GM18909 (cell line): ENCODE measurements around the gene FBXO8.

Source experiments
- ATAC-seq: cut with Tn5 transposase; IDR thresholded peaks from one replicate; pipeline ENCODE4 v1.9.1; 2021; ENCODE audit warnings: mild to moderate bottlenecking; ENCODE audit not compliant: unreplicated experiment, poor library complexity

The FBXO8 gene

DNA sequence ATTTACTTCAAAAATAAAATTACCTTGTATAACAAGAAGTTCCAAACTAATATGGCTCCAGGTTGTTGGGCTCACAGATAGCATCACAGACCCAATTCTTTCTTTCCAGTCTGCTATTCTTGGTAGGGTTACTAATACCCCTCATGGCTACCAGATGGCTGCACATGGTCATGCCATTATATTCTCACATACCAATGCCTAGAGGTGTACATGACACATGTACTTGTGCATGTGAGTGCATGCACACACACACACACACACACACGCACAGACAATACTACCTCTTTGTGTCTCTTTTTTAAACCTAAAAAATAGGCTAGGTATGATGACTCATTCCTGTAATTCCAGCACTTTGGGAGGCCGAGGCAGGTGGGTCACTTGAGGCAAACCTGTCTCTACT lies 31.1 kb downstream of the FBXO8 start:
- ATAC-seq, result no peak

DNA sequence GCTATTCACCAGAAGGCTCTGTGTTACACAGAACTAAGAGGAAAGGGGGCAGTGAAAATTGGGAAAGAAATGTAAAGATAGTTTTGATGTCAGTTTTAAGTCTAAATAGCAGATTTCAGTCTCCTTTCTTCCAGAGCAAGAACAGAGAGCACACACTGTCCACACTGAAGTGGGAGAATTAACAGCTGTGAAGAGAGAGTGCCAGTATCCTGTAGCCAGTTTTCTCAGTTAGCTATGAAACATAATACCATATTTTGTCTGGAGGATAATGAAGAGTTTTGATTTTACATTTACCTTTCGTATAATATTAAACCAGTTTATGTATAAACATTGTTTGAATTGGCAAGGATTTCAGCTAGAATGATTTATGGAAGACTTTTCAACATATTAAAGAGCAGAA lies 35.1 kb downstream of the FBXO8 start:
- ATAC-seq, result no peak

DNA sequence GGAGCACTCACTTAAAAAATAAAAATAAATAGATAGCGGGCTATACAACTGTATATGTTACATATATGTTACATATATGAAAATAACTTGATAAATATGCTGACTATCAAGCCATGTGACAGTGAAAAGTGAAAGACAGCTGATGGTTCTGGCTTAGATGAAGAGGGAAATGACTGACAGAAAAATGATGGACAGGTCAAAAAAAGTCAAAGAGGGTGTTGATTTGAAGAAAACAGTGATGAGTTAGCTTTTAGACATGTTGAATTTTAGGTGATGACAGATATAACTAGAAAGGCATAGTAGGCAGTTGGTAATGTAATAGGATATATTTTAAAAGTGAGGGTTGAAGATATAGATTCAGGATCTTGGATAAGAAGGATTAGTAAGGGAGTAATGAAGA lies 37.8 kb downstream of the FBXO8 start:
- ATAC-seq, result no peak

DNA sequence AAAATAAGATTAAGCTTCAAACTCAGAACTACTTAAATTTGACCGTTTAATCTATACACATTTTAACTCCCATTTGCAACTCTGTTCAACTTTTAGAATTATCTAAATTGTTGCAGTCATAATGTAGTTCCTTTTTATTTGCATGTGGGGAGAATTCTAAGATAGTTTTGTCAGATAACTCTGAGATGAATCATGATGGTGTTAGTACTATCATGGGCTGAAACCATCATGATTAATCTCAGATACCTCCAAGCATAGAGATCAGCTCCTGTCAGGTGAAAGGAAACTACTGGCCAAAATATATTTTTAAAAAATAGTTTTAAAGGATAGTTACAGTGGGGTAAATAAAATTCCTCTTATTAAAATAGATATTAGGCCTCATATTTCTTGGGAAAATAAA lies 39.0 kb downstream of the FBXO8 start:
- ATAC-seq, result peak; percentile 55

DNA sequence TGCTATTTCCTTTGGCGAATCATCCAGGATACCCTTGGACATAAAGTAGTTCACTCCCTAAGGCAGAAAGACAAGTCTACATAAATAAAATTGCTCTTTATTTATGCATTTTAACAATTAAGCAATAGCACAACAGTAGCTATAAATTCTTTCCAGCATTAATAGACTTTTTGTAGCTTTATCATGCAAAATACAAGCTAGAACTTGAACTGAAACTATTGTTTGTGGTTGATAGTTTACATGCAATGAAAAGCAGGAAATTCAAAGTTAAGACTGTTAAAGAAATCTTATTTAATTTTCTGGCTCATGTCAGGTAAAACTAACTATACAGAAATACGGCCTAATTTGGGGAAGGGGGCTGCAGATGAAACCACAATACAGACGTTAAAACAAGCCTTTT lies 42.3 kb downstream of the FBXO8 start:
- ATAC-seq, result no peak

DNA sequence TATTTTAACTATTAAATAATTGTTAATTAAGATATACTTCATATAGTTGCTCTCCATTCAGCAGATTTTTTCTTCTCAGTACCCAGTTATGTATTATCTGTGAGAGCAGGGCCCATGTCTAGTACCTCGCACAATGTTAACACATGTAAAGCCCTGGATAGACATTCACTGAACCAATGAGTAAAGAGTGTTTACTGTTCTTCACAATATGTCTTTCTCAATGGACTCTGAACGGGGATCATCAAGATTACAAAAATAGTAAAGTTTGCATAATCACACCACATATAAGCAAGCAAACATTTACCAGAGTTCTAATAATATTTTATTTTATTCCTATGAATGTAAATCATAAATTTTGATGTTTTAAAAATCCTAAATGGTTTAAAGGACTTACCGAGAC lies 47.1 kb downstream of the FBXO8 start:
- no peak for ATAC-seq

DNA sequence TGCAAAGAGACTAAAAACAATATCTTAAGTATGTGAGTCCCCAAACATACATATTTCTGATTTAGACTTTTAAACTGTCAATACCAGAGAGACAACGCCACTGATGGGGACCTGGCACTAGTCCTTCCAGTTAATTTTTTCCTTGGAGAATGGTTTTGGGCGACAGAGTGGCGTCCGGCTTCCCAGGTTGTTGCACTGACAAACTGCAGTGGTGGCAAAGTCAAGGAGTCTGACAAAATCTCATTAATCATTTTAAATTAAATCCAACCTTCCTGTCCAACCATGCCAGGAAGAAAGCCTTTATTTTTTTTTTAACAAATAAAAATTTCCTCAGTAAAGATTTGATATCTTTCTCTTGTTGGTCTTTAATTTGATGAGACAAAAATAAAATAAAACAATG lies 52.8 kb downstream of the FBXO8 start:
- no peak for ATAC-seq

DNA sequence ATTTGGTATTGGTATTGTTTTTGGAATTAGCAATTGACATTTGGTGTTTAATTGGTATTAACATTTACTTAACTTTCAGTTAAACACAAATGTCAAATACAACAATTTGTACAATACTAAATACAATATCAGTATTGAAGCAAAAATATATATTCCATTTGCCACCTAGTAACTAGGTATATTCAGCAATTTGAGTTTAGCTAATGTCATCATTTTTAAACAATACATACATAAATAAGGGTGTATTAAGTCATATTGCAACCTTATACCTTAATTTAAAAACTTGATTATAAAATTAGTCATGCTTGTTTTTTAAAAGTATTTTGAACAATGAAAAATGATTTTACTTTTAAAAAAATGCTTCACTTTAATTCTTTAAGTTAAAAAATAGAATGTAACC lies 53.3 kb downstream of the FBXO8 start:
- no peak for ATAC-seq

DNA sequence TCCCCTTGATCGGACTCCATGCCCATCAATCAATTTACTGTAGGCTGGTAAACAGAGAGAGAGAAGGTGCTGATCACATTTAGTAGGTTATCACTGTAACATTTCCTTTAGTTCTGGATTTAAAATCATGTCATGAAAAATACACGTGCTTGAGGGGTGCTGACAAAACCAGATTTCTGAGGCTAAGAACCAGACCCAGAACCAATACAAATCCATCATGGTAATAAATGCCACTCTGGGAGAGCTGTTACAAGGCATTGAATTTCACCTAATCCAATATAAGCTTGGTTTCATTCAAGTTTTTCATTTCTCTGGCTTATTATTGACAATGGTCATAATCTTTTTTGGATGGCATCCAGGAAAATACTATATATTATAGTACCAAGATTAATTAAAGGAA lies 54.5 kb downstream of the FBXO8 start:
- ATAC-seq, result no peak

DNA sequence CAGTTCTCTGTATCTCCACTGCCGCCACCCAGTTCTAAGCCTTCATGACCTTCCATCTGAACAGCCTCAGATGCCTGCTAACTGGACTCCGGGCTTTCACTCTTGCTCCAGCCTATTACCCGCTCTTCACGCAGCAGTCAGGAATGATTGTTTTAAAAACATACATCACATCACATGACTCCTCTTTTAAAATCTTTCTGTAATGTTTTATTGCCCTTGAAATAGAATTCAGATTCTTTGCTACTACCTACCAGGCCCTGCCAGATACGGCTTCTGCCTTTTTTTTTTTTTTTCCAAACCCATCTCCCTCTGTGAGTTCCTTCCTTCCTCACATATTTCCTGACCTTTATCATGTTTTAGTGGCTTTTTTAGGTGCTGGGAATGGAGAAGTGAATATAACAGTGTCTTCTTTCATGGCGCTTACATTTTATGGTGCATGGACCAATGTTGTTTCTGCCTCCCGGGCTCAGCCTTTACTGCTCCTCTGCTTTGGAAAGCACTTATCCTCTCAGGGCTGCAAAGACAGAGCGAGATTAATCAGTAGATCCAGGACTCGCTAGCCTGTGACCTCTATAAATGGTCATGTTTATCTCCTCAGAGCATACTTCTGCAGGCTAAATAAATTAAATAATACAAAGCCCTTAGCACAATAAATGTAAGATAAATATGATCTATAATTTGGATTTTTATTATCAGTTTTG lies 58.0 kb downstream of the FBXO8 start:
- ATAC-seq, result no peak

DNA sequence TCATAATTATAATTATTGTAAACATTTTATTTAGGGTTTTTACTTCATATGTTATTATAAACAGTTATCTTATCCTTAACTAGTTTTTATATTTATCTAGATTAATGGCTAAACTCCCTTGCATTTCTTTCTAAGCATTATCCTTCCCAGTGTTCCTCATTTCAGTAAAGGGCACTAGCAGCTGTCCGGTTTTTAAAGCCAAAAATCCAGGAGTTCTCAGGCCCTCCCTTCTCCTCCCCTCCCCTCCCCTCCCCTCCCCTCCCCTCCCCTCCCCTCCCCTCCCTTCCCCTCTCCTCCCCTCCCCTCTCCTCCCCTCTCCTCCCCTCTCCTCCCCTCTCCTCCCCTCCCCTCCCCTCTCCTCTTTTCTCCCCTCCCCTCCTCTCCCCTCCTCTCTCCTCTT lies 58.9 kb downstream of the FBXO8 start:
- ATAC-seq, result no peak

DNA sequence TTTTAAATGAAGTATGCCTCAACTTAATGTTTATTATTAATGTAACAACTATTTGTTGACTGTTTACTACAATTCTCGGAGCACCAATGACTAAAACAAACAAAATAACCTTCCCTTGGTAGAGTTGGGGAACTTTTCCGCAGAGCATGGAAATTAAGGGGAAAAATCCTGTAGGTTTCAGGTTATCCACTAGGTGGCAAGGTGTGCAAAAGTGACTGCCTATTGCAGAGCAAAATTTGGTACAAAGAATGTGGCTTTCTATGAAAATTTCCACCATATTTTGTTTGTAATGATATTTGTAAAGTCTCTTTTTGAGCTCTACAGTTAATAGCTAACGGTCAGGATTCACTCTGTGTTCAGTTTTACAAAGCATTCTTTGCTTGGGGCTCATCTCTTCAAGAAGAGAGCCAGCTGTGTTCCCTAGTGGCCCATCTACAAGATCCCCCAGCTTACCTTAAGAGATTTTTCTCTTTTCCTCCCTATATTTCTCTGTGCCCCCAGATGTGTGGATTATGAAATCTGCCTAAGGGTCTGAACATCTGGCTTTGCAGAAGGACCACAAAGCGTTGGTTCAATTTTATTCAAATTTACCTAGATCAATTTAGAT lies 61.1 kb downstream of the FBXO8 start:
- ATAC-seq, result peak; percentile 75

DNA sequence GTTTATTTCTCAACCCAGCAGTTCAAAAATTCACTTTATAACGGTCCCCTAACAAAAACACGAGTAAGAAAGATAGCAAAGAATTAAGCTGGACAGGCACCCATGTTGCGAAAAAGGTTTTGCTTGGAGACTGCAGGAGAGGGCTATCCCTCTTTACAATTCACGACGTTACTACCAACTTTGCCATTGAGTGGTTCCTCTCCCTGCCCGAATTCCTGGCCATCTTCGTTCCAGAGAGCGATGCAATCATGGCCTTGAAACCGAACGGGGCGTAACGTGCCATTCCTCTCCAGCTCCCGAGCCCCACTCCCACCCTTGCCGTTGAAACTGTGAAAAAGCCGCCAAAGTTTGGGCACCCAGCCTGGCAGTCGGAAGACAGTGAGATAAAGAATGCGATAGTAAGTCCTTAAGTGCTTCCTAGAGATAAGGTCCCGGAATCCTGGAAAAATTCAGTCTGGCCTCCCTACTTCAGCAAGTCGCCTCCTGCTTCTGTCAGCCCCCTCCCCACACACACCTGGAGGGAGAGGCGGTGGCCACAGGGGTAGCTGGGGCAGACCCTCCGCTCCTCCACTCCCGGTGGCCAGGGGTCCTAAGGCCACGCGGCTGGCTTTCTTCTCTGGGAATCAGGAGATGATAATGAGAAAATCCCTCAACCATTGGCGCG lies 65.2 kb downstream of the FBXO8 start:
- no peak for ATAC-seq

DNA sequence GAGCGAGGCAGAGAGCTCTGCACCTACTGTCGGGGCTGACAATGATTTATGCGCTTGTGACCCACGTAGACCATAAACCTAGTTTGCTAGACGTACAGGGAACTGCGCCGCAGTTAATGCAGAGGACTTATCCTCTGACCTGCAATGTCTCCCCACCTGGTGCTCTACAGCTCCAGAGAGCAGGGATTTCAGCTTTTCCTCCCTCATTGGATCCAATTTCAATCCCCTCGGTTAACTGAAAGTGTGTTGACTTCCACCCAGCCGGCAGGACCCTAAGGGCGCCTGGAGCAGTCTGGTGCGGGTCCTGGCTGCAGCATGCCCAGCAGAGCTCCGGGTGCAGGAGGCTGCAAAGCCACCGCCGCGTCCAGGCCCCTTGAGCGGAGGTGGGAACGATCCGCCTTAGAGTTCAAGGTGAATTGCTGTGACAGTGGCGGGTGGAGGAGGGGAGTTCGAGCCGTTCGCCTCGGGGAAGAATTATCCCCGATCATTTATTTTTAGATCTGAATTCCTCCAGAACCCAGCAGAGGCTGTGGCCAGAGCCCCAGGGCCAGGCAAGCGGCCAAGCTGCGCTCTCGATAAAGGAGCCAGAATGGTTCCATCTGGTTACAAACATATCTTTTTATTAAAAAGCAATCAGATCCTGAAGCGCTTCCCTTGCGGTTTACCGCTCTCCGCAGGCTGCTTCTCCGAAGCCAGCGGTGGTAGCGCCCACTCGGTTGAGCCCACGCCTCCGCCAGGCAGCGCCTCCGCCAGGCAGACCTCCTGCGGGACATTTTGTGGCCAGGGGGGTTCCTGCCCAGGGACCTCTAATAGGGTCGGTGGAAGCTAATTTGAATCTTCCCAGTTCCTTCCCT lies 66.0 kb downstream of the FBXO8 start:
- no peak for ATAC-seq

DNA sequence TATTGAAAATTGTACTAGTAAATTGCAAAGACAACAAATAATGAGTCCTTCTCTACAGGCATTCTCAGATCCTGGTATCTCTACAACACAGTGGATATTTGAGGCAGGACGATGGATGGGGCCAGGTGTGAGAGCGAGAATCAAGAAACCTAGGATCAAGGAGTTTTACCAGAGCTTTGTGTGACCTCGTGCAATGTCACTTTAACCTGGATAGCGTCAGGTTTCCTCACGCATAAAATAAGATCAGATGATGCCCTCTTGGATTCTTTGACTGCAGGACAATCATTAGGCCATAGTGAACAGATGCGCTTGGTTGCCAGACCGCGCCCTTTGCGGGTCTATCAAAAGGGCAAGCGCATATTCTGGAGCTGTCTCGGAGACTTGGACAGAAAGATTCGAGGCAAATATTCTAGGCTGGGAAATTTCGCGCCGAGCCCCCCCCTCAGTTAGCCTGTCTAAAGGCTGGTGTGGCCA lies 66.6 kb downstream of the FBXO8 start:
- ATAC-seq, result no peak

DNA sequence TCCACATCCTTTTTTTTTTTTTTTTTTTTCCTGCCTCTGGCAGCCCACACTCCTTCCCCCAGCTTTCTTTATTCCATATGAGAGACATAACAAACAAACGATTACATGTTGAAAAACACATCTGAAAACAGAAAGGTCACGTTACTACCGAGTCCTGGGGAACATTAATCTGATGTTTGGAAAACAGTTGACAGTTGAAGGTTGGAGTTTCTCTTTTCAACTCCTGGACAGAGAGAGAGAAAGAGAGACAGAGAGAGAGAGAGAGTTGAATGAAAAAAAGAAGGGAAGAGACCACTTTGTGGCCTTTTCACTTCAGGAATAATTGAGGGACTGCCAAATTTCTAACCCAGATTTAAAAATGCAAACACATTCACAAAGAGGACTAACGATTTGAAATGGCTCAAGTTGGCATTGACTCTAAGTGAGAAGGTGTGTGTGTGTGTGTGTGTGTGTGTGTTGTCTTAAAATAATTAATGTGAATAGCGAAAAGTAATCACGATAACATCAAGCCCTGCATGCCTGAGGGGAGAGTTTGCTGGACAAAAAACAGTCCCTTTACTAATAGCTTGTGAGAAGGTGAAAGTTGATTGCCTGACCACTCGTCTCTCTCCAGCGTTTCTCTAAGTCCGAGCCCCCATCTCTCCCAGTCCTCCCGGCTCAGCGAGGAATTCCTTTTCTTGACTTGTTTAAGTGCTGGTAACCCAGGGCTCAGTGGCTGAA lies 67.3 kb downstream of the FBXO8 start:
- ATAC-seq, result no peak

DNA sequence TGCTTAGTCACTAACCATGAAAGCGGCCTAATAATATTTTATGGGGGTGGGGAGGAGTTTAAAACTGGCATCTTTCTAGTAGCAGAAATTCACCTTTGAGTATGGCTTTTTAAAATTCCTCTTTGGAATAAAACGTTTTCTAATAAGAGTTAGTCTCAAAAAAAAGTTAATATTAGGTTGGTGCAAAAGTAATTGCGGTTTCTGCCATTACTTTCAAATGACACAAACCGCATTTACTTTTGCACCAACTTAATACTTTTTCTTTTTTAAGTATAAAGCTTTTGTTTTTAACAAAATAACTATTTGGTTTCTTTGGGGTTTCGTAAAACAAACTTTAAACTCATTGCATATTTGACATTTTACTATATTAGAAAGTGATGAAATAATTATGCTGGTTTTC lies 68.4 kb downstream of the FBXO8 start:
- ATAC-seq, result no peak

DNA sequence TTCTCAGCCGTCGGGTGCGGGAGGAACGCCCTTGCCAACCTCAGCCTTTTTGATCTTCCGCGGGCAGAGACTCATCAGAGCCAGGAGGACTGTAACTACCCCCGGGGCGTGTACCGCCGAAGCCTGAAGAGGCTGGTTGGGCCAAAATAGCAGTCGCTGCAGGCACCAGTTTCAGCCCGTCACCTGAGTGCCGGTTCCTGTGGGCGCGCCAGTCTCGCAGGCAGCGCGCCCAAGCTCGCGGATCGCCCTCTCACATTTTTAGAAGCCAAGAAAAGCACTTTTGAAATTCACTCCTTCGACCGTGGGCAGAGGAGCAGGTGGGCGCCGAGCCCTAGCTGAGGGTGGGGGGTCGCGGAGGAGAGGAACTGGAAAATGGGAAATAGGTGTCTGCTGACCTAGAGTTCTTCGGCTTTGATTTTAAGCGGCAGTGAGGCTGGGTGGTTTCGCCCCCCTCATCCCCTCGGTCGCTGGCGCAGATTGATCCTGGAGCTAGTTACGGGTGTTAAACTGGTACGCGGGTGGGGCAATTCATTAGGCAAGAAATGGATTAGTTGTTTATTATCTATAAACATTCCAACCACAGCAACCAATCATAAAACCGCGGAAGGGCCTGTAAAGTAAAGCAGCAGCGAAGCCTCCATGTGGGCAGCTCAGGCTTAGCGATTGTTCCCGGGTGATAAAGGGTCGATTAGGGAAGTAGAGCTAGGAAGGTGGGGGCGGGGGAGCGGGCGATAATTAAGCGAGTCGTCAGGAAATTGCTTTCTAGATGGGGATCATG lies 69.2 kb downstream of the FBXO8 start:
- no peak for ATAC-seq

DNA sequence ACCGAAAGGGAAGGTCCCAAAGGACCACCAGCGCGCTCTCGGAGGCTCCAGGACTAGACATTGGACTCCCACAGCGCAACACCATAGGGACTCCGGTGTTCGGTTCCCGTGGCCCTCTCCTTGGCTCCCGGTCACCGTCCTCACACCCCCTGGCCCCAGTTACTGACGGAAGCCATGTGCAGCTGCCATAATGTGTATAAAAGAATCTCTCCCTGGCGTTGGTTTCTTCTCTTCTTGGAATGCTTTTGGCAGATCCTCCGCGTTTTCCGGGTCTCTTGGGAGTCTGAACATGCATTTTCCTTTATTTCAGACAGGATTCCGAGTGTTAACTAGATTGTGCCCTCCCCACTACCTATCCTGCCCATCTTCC lies 69.8 kb downstream of the FBXO8 start:
- ATAC-seq, result no peak

DNA sequence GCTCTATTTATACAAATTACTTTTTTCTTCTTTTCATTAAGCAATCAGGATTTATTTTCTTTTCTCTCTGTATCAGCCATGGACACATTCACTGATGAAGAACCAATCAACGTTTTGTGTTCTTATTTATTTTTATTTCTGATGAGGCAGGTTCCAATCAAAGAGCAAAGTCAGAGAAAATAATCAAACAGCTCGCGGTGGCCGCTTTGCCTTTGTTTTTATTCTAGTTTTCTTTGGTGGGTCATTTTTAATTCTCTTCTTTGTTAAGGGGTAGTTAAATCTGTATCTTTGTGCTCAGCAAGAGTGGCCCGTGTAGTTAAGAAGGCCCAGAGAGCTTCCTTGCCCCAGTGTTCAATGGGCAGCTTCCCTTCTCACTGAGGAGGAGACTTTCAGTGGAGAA lies 71.4 kb downstream of the FBXO8 start:
- ATAC-seq, result no peak
